GM12878 (cell line): ENCODE measurements around the gene TIMM22. TPM values are rescaled to one million over a fixed set of nuclear protein-coding genes. Genes with fewer than 3 reads are reported as not detected.

ENCODE experiments used
- ATAC-seq: fragments of 200-7000 bp; cut with Tn5 transposase; 3 replicates; pipeline ENCODE4 v1.9.1; 2020; ENCODE audit warnings: mild to moderate bottlenecking, moderate library complexity
- BruUV-seq: library from RNA; stranded (reverse); fragments of 400-500 nt; replicated peaks from 2 replicates; lab custom pipeline; 2021; lab: Mats Ljungman, UMichigan
- CTCF ChIA-PET: fragments of 300-600 bp; sonication (Branson Sonifier 250); formaldehyde crosslinking; extraction: SDS; loops from one replicate; lab custom pipeline; 2021; ENCODE audit warnings: inconsistent platforms; lab: Yijun Ruan, JAX
- POLR2A ChIA-PET: fragments of 350-600 bp; formaldehyde crosslinking; extraction: SDS; loops from one replicate; lab custom pipeline; 2021; ENCODE audit warnings: inconsistent platforms; lab: Charles Lee
- RAD21 ChIA-PET: fragments of 300-600 bp; sonication (Branson Sonifier 250); formaldehyde crosslinking; loops from one replicate; lab custom pipeline; 2023; ENCODE audit warnings: antibody characterized with exemption; ENCODE audit not compliant: unreplicated experiment; lab: Charles Lee
- SMC1A ChIA-PET: fragments of 300-600 bp; sonication (Branson Sonifier 250); formaldehyde crosslinking; loops from one replicate; lab custom pipeline; 2023; ENCODE audit not compliant: unreplicated experiment, uncharacterized antibody; lab: Charles Lee
- DNase-seq: peaks from one replicate; pipeline ENCODE4 v3.0.0-alpha.2; 2011; ENCODE audit warnings: low read depth, low spot score
- FAIRE-seq: peaks from 3 replicates; lab custom pipeline; 2011; peaks lifted over from hg19 to GRCh38; lab: Jason Lieb, UNC
- H2AFZ ChIP-seq: 2 replicates; pipeline ENCODE4 v1.6.0; 2011; ENCODE audit warnings: low read depth, low read length, control low read depth; ENCODE audit not compliant: control insufficient read depth
- H3K27ac ChIP-seq: 2 replicates; pipeline ENCODE4 v1.5.1; 2011; ENCODE audit warnings: control low read depth; ENCODE audit not compliant: control insufficient read depth, insufficient read depth
- H3K27me3 ChIP-seq, 2 experiments: replicated peaks in 1 of 2; 2 replicates each; pipeline versions ENCODE4 v1.6.0 to v1.6.1; 2011; ENCODE audit warnings: low read length in 1 of 2; ENCODE audit not compliant: control insufficient read depth in 2 of 2, insufficient read depth in 2 of 2
- H3K36me3 ChIP-seq, 2 experiments: 2 replicates each; pipeline ENCODE4 v1.5.1; 2011; ENCODE audit warnings: low read length in 1 of 2; ENCODE audit not compliant: control insufficient read depth in 2 of 2, insufficient read depth in 2 of 2
- H3K4me1 ChIP-seq: 2 replicates; pipeline ENCODE4 v1.6.1; 2011; ENCODE audit warnings: mild to moderate bottlenecking, low read length, moderate library complexity, mixed read lengths; ENCODE audit not compliant: control insufficient read depth, insufficient read depth
- H3K4me2 ChIP-seq: 2 replicates; pipeline ENCODE4 v1.6.0; 2011; ENCODE audit warnings: control low read depth; ENCODE audit not compliant: control insufficient read depth, insufficient read depth
- H3K4me3 ChIP-seq: fragments of 200-600 bp; sonication (generic); 2 replicates; pipeline ENCODE4 v1.5.1; 2016
- H3K79me2 ChIP-seq: 2 replicates; pipeline ENCODE4 v1.6.0; 2011; ENCODE audit warnings: low read length; ENCODE audit not compliant: control insufficient read depth, insufficient read depth
- H3K9ac ChIP-seq: 2 replicates; pipeline ENCODE4 v1.8.0; 2011; ENCODE audit warnings: low read length, control low read depth, mixed read lengths; ENCODE audit not compliant: control insufficient read depth, insufficient read depth
- H3K9me3 ChIP-seq: replicated peaks from 3 replicates; pipeline ENCODE4 v1.5.1; 2011; ENCODE audit warnings: mild to moderate bottlenecking, low read length; ENCODE audit not compliant: control insufficient read depth, insufficient read depth
- H4K20me1 ChIP-seq: 2 replicates; pipeline ENCODE4 v1.6.0; 2011; ENCODE audit not compliant: control insufficient read depth, insufficient read depth
- EED ChIP-seq: sonication (generic); IDR thresholded peaks from 2 replicates; pipeline ENCODE4 v1.6.1; 2016; ENCODE audit warnings: antibody characterized with exemption, low read depth
- GABPA ChIP-seq: IDR thresholded peaks from 2 replicates; pipeline ENCODE4 v1.6.1; 2014; ENCODE audit warnings: antibody characterized with exemption, low read depth, mild to moderate bottlenecking, inconsistent platforms
- NKRF ChIP-seq: fragments of 450-650 bp; conservative IDR thresholded peaks from 2 replicates; pipeline ENCODE4 v1.6.1; 2017; ENCODE audit warnings: mild to moderate bottlenecking, moderate library complexity
- POLR2A ChIP-seq: IDR thresholded peaks from 2 replicates; pipeline ENCODE4 v1.6.1; 2011; ENCODE audit warnings: low read depth, mild to moderate bottlenecking, low read length
- RCOR1 ChIP-seq: conservative IDR thresholded peaks from 2 replicates; pipeline ENCODE4 v1.6.1; 2012; ENCODE audit warnings: low read depth, low read length, improper control_type of control experiment
- SIX5 ChIP-seq: IDR thresholded peaks from 2 replicates; pipeline ENCODE4 v1.6.1; 2011; ENCODE audit warnings: mild to moderate bottlenecking, low read depth, low read length, moderate library complexity; ENCODE audit not compliant: severe bottlenecking
- SMC3 ChIP-seq: IDR thresholded peaks from 2 replicates; pipeline ENCODE4 v1.6.1; 2011; ENCODE audit warnings: low read length, improper control_type of control experiment, borderline replicate concordance
- SP1 ChIP-seq: IDR thresholded peaks from one replicate; pipeline ENCODE4 v1.6.1; 2011; ENCODE audit warnings: low read depth, low read length
- SREBF2 ChIP-seq: IDR thresholded peaks from 2 replicates; pipeline ENCODE4 v1.6.1; 2012; ENCODE audit warnings: mild to moderate bottlenecking, low read length
- WGBS: methylation state at CpG from one replicate; pipeline ENCODE4 v1.1.6; 2016; ENCODE audit warnings: low lambda C conversion rate; ENCODE audit not compliant: insufficient replicate concordance, insufficient coverage; ENCODE audit errors: missing lambda C conversion rate; 5-methylcytosine and 5-hydroxymethylcytosine counted together
- in situ Hi-C: fragments of 300-500 bp; cut with MboI; formaldehyde crosslinking; loops from 9 replicates; pipeline ENCODE4 v1.14.3; 2018; ENCODE audit warnings: mixed read lengths
- intact Hi-C: fragments of 100-400 bp; cut with micrococcal nuclease; formaldehyde crosslinking; loops from one replicate; pipeline ENCODE4 v1.14.2; 2022; ENCODE audit not compliant: unreplicated experiment
- polyA plus RNA-seq, 11 experiments: library from polyadenylated mRNA; depleted of rRNA in 4 of 11; unstranded in 6 of 11; stranded (reverse) in 5 of 11; fragments of >200 nt; fragmentation: Nextera tagmentation in 4 of 11; fragmentation: Illumina TruSeq in 1 of 11; extraction: Ambion mirVana in 4 of 11; extraction: Trizol in 1 of 11; gene quantifications; 1 replicate in 1 of 11; 2 replicates in 10 of 11; pipeline versions ENCODE4 v1.2.1 to v1.2.3, GENCODE V29; 2011 to 2016; ENCODE audit warnings: inconsistent platforms in 2 of 11, missing spikeins in 2 of 11, low read depth in 1 of 11
- total RNA-seq, 4 experiments: library from RNA; depleted of rRNA in 3 of 4; stranded (reverse); fragments of >200 nt in 3 of 4; fragmentation: Illumina TruSeq in 1 of 4; extraction: Trizol in 1 of 4; gene quantifications; 2 replicates each; pipeline versions ENCODE4 v1.2.1 to v1.2.3, GENCODE V29; 2013 to 2021

The TIMM22 gene
- total and polyA plus RNA-seq, 10 of the 15 experiments (the other 5 are each of a cell fraction or from before 2014, with no cell fraction given): 4.4 to 25.0 (median 10.6) TPM

DNA sequence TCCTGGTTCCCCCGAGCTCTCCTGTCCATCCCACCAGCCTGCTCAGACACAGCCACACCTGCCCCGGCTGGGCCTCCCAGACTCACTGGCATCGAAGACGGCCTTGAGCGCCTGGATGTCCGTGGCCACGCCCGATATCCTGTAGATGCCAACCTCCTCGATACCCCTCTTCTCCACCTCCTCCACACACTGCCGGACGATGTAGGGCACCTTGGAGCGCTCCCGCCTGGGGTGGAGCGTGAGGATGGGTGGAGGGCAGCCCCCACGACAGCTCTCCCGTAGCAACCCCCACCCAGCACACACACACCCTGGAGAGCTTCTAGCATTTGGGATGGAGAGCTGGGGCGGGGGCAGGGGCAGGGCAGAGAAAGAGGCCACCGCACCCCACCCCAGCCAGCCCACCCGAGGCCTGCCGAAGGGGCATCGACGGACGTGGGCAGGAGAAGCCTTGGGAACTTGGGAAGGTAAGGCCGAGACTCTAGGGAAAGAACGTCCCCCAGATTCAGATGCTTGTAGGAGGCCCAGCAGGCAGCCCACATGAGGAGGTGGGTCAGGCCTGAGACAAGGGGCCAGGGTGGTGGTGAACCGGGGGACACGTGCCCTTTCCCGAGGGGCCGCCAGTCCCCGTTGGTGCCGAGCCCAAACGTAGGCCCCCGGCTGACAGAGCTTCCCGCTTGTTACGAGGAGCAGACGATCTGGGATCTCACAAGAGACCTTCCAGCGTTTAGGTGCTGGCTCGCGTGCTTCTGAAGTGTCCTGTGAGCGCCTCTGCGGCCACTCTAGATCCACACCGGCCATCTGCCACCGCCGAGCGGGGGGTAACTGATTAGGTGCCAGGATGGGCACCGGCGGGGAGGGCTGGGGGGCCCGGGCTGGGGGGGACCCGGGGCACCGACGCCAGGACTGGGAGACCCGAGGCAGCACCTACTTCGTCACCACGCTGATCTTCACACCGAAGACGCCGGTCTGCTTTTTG lies 15.1 kb downstream of the TIMM22 start:
- H3K4me3 ChIP-seq: no peak overlapping the region
- no peak overlapping the region for H3K4me2 ChIP-seq
- H3K79me2 ChIP-seq: no peaks in the 10 kb centered on the region
- ChIA-PET RAD21 (no interaction called here), SMC1A (no interaction called here), CTCF (no interaction called here), POLR2A (no interaction called here)
- TF ChIP-seq GABPA (no peak), POLR2A (peak; percentile 17; the same call in 1 of the 2 replicates)
- no peak overlapping the region for H3K27ac ChIP-seq
- FAIRE-seq (no peak), DNase-seq (no peak), ATAC-seq (no peak)
- intact Hi-C loops (no loop called here), in situ Hi-C loops (no loop called here)
- H3K9me3 ChIP-seq: no peaks in the 10 kb centered on the region
- no peaks in the 10 kb centered on the region for H3K4me1 ChIP-seq
- peaks cover 5 to 29% of the 10 kb centered on the region in 2 experiments; a peak in 3 of 4 replicates for H3K36me3 ChIP-seq
- H2AFZ ChIP-seq: no peak overlapping the region
- WGBS: 97% methylated on average over 38 of the region's 57 CpGs
- H3K27me3 ChIP-seq: no peaks in the 10 kb centered on the region
- no peaks in the 10 kb centered on the region for H4K20me1 ChIP-seq
- BruUV-seq: no TSS peak
- no peak overlapping the region for H3K9ac ChIP-seq

DNA sequence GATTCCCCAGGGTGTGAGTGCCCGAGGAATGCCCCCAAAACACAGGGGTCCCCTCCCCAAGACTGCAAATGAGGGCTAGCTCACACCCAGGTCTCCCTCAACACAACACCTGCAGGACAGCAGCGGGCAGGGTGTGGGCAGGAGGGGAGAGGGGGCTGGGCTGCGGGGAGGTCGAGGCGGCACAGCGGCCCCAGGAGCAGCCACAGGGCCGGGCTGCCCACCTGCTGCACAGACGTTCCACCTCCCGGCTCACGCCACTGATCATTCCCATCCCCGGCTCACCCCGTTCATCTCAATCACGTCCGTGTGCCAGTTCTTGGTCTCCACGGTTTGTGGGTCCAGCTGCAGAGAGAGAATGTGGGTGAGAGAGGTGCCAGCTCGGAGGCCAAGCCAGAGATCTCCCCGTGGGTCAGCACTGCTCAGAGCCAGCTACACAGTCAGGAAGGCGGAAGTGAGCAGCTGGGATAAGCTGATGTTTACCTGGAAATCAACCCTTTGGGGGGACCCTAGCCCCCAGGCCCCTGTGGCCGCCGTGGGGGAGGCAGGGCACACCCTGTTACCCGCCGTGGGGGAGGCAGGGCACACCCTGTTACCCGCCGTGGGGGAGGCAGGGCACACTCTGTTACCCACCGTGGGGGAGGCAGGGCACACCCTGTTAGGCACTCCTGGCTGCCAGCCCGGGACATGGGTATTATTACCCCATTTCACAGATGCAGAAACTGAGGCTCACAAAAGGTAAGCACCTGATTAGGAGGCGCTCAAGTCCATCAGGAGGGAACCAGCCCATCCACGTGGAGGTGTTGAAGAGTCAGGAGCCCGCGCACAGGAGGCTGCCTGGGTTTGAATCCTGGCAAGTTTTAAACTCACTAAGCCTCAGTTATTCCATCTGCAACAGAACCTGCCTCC lies 16.1 kb downstream of the TIMM22 start:
- Histone ChIP-seq H3K4me2 (no peak overlapping the region), H3K4me1 (no peaks in the 10 kb centered on the region), H3K4me3 (no peak overlapping the region), H3K27ac (no peak overlapping the region), H3K27me3 (no peaks in the 10 kb centered on the region), H3K9ac (no peak overlapping the region), H3K36me3 (peaks cover 5 to 24% of the 10 kb centered on the region in 2 experiments; a peak in 3 of 4 replicates), H2AFZ (no peak overlapping the region), H4K20me1 (no peaks in the 10 kb centered on the region), H3K9me3 (no peaks in the 10 kb centered on the region), H3K79me2 (no peaks in the 10 kb centered on the region)
- RAD21 ChIA-PET: no interaction called here
- no peak for ATAC-seq
- POLR2A ChIA-PET: no interaction called here
- WGBS: 78% methylated on average over 29 of the region's 30 CpGs
- intact Hi-C loops: no loop called here
- BruUV-seq: no TSS peak
- no peak for FAIRE-seq
- no peak for DNase-seq
- SMC1A ChIA-PET: no interaction called here
- CTCF ChIA-PET: interaction anchor here (0.7 kb wide), 1 partner anchor 218 kb away, joined by 3 read pairs; no protein-coding TSS in a partner anchor
- in situ Hi-C loops: no loop called here
- TF ChIP-seq RCOR1 (no peak), SMC3 (no peak), NKRF (no peak), SP1 (no peak), SIX5 (no peak), SREBF2 (no peak), EED (no peak)
